ENCODE results near the gene TRAPPC2.

TRAPPC2 gene

DNA sequence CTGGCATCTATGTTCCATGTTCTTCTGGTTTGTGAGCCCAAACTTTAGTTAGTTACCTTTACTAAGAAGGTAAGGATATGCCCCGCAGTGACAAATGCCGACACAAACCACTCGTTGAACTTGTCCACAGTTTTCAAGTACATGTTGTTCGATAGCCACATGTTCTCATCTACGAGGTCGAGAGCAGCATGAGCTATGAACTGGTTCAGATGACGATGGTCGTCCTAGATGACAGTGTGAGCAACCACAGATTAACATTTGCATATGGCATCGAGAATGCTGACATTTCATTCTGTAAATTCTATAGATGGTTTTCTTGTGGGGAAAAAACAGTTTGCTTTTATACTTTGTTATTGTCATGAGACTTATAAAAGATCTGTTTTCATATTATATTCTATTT lies 18.0 kb downstream of the TRAPPC2 start:
- TF ChIP-seq, protein P1, sequence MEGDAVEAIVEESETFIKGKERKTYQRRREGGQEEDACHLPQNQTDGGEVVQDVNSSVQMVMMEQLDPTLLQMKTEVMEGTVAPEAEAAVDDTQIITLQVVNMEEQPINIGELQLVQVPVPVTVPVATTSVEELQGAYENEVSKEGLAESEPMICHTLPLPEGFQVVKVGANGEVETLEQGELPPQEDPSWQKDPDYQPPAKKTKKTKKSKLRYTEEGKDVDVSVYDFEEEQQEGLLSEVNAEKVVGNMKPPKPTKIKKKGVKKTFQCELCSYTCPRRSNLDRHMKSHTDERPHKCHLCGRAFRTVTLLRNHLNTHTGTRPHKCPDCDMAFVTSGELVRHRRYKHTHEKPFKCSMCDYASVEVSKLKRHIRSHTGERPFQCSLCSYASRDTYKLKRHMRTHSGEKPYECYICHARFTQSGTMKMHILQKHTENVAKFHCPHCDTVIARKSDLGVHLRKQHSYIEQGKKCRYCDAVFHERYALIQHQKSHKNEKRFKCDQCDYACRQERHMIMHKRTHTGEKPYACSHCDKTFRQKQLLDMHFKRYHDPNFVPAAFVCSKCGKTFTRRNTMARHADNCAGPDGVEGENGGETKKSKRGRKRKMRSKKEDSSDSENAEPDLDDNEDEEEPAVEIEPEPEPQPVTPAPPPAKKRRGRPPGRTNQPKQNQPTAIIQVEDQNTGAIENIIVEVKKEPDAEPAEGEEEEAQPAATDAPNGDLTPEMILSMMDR (IDR thresholded peaks at IDR 0.05; ENCODE audit: insufficient read depth, low read length, poor library complexity, severe bottlenecking) = no peak
- DNase-seq (ENCODE audit: extremely low read depth, insufficient read length) = no peak
- H3K4me3 ChIP-seq (replicated peaks; ENCODE audit: low read depth, low read length) = no peak overlapping the region
- peaks cover 11% of the 10 kb centered on the region for H3K36me3 ChIP-seq (ENCODE audit: control insufficient read depth, insufficient read depth, low read length)
- no peaks in the 10 kb centered on the region for H3K27me3 ChIP-seq (replicated peaks; ENCODE audit: control insufficient read depth, insufficient read depth, low read length)

DNA sequence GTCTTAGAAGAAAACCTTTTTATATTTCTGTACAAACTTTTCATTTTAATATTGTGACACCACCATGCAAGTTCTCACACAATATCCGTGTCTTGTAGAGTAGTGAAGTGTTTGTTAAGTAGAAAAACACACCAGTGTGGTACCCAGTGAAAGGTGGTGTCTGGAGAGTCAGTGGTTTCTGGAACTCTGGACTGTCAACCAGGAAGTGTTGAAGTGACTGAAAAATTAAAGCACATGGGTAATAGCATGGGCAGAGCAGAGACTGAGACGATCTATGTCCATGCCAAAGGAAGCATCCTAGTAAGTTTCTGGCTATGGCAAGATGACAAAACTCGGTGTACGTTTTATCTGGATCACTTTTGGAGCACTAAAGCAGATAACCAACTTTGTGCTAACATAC lies 23.3 kb downstream of the TRAPPC2 start:
- H3K27me3 ChIP-seq (replicated peaks; ENCODE audit: control insufficient read depth, insufficient read depth, low read length) = no peaks in the 10 kb centered on the region
- TF ChIP-seq, protein P1 (IDR thresholded peaks at IDR 0.05; ENCODE audit: insufficient read depth, low read length, poor library complexity, severe bottlenecking) = no peak
- H3K4me3 ChIP-seq (replicated peaks; ENCODE audit: low read depth, low read length) = no peak overlapping the region
- H3K36me3 ChIP-seq (ENCODE audit: control insufficient read depth, insufficient read depth, low read length) = peaks cover 6% of the 10 kb centered on the region
- no peak for DNase-seq (ENCODE audit: extremely low read depth, insufficient read length)

DNA sequence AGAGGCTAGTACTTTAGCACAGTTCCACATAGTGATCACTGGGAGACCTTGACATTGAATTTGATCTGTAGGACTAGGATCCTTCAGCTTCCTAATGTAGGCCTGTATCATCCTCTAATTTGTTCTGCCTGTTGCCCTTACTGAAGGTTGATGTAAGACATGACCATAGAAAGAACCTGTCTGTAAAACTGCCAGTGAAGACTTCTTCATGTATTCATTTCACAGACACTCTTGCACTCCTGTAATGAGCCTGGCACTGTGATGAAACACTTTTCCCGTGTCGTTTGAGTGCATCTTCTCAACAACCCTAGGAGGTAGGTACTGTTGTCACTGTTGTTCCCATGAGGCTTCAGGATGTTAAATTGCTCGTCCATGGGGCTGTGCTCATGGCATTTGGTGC lies 30.8 kb downstream of the TRAPPC2 start:
- no peaks in the 10 kb centered on the region; the same call in none of the 2 replicates for H3K36me3 ChIP-seq (ENCODE audit: control insufficient read depth, insufficient read depth, low read length)
- no peak overlapping the region for H3K4me3 ChIP-seq (replicated peaks; ENCODE audit: low read depth, low read length)
- no peak for DNase-seq (ENCODE audit: extremely low read depth, insufficient read length)
- TF ChIP-seq, protein P1 (IDR thresholded peaks at IDR 0.05; ENCODE audit: insufficient read depth, low read length, poor library complexity, severe bottlenecking) = no peak
- no peaks in the 10 kb centered on the region for H3K27me3 ChIP-seq (replicated peaks; ENCODE audit: control insufficient read depth, insufficient read depth, low read length)

DNA sequence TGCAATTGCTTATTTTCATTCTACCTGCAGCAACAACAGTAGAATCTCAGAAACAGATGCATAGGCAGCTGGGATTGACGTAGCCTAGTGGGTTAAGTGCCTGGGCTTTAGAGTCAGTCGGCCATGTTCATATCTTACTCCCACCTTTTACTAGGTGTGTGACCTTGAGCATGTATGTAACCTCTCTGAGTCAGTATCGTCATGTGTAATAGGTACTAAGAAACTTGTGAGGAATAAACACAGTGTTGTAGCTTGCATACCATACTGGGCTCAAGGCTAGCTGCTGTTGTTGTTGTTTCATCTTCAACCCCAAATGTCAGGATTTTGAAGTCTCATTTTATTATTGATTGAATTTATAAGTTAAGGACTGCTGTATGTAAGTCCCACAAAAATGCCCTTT lies 31.3 kb downstream of the TRAPPC2 start:
- no peak for DNase-seq (ENCODE audit: extremely low read depth, insufficient read length)
- Histone ChIP-seq H3K27me3 (replicated peaks; ENCODE audit: control insufficient read depth, insufficient read depth, low read length) (no peaks in the 10 kb centered on the region), H3K4me3 (replicated peaks; ENCODE audit: low read depth, low read length) (no peak overlapping the region), H3K36me3 (ENCODE audit: control insufficient read depth, insufficient read depth, low read length) (no peaks in the 10 kb centered on the region; the same call in none of the 2 replicates)
- TF ChIP-seq, protein P1 (IDR thresholded peaks at IDR 0.05; ENCODE audit: insufficient read depth, low read length, poor library complexity, severe bottlenecking) = no peak

DNA sequence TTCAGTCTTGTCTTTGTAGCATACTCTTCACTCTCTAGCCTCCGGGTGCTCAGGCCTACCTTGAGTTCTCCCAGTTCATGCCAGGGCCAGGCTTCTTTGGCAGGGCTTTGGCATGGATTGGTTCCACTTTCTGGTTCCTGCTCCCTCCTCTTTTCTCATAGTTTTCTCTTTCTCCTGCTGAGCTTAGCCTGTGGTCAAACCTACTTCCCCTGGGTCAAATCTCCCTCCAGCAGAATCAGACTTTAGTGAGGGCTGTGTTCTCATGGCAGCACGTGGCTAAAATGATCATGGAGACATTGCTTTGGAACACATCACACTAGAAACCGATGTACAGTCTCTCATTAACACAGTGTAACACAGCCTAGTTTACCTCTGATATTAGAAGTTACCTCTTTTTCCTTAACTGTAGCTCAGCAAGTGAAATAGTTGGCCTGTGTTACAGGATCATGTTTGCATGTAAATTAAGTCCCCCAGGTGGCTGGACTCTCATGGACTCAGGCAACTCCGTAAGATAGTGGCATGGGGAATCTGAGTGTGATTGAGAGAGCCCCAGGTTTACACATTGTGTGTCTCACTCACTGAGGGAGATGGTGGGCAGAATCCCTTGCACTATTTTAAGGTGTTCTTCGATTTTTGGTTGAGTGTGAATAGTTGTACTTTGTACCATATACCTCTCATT lies 32.2 kb downstream of the TRAPPC2 start:
- Histone ChIP-seq H3K36me3 (ENCODE audit: control insufficient read depth, insufficient read depth, low read length) (no peaks in the 10 kb centered on the region; the same call in none of the 2 replicates), H3K4me3 (replicated peaks; ENCODE audit: low read depth, low read length) (no peak overlapping the region), H3K27me3 (replicated peaks; ENCODE audit: control insufficient read depth, insufficient read depth, low read length) (no peaks in the 10 kb centered on the region)
- TF ChIP-seq, protein P1 (IDR thresholded peaks at IDR 0.05; ENCODE audit: insufficient read depth, low read length, poor library complexity, severe bottlenecking) = no peak
- DNase-seq (ENCODE audit: extremely low read depth, insufficient read length) = no peak

Measured in GM06990 (cell line).